Common myeloid progenitor, CD34-positive (primary cell): ENCODE results near the gene NADSYN1.

Experiments used
- CTCF ChIA-PET: fragments of 350-600 bp; sonication (Branson Sonifier 250); formaldehyde crosslinking; loops from one replicate; lab custom pipeline; 2021; ENCODE audit warnings: antibody characterized with exemption; lab: Charles Lee
- POLR2A ChIA-PET: fragments of 350-600 bp; sonication (Branson Sonifier 250); formaldehyde crosslinking; loops from one replicate; lab custom pipeline; 2021; ENCODE audit warnings: antibody characterized with exemption; lab: Charles Lee
- DNase-seq, 3 donors: peaks; one replicate each; pipeline versions ENCODE4 v3.0.0 to v3.0.0-alpha.2; 2013
- H3K27ac ChIP-seq, 2 experiments: 1 replicate in 1 of 2; 2 replicates in 1 of 2; pipeline ENCODE4 v1.7.0; 2013; ENCODE audit warnings: inconsistent platforms in 2 of 2, low read length in 2 of 2, mild to moderate bottlenecking in 2 of 2, low read depth in 1 of 2, moderate library complexity in 1 of 2; ENCODE audit not compliant: severe bottlenecking in 2 of 2, insufficient read depth in 1 of 2, poor library complexity in 1 of 2
- H3K27me3 ChIP-seq, 5 experiments: replicated peaks in 2 of 5; 1 replicate in 3 of 5; 2 replicates in 2 of 5; pipeline versions ENCODE4 v1.6.1 to v1.7.0; 2013; ENCODE audit warnings: low read length in 4 of 5, mild to moderate bottlenecking in 2 of 5, moderate library complexity in 2 of 5, inconsistent platforms in 1 of 5; ENCODE audit not compliant: insufficient read depth in 5 of 5, control insufficient read depth in 4 of 5
- H3K36me3 ChIP-seq, 4 experiments: 1 replicate in 2 of 4; 2 replicates in 2 of 4; pipeline versions ENCODE4 v1.6.1 to v1.7.0; 2013; ENCODE audit warnings: low read length in 3 of 4, control low read depth in 1 of 4, mild to moderate bottlenecking in 1 of 4; ENCODE audit not compliant: control insufficient read depth in 4 of 4, insufficient read depth in 4 of 4
- H3K4me1 ChIP-seq, 4 experiments: 1 replicate in 3 of 4; 2 replicates in 1 of 4; pipeline versions ENCODE4 v1.6.1 to v1.7.1; 2013; ENCODE audit warnings: low read length in 3 of 4, mild to moderate bottlenecking in 3 of 4, control low read depth in 1 of 4, inconsistent platforms in 1 of 4, moderate library complexity in 1 of 4; ENCODE audit not compliant: control insufficient read depth in 4 of 4, insufficient read depth in 4 of 4; ENCODE audit errors: control extremely low read depth in 1 of 4
- H3K4me3 ChIP-seq, 7 experiments: 1 replicate in 4 of 7; 2 replicates in 3 of 7; pipeline versions ENCODE4 v1.5.1 to v1.7.0; 2013; ENCODE audit warnings: mild to moderate bottlenecking in 7 of 7, low read length in 6 of 7, moderate library complexity in 6 of 7, inconsistent platforms in 2 of 7, low read depth in 2 of 7, control low read depth in 1 of 7; ENCODE audit not compliant: insufficient read depth in 4 of 7, control insufficient read depth in 1 of 7; ENCODE audit errors: extremely low read depth in 1 of 7
- H3K9me3 ChIP-seq, 5 experiments: 1 replicate in 4 of 5; 2 replicates in 1 of 5; pipeline versions ENCODE4 v1.6.1 to v1.7.1; 2013; ENCODE audit warnings: low read length in 4 of 5, mild to moderate bottlenecking in 2 of 5, inconsistent platforms in 1 of 5, low read depth in 1 of 5, moderate library complexity in 1 of 5; ENCODE audit not compliant: control insufficient read depth in 4 of 5, insufficient read depth in 2 of 5; ENCODE audit errors: control extremely low read depth in 1 of 5
- WGBS: methylation state at CpG from one replicate; pipeline ENCODE4 v1.1.5; 2013; ENCODE audit not compliant: insufficient coverage; 5-methylcytosine and 5-hydroxymethylcytosine counted together

Gene NADSYN1

GRCh38 chr11:71477641-71478527, 24.9 kb downstream of the NADSYN1 start:
- H3K27ac ChIP-seq: no peak overlapping the region
- POLR2A ChIA-PET: no interaction called here
- CTCF ChIA-PET: no interaction called here
- no peaks in the 10 kb centered on the region for H3K27me3 ChIP-seq
- H3K36me3 ChIP-seq: peaks cover 5 to 93% (median 83%) of the 10 kb centered on the region in 4 experiments
- no peaks in the 10 kb centered on the region for H3K4me1 ChIP-seq
- WGBS: 90% methylated on average over 23 of the region's 25 CpGs
- no peaks in the 10 kb centered on the region for H3K9me3 ChIP-seq
- no peak for DNase-seq
- no peak overlapping the region for H3K4me3 ChIP-seq

- H3K4me3 ChIP-seq: no peak overlapping the region
- peaks cover 5 to 93% (median 83%) of the 10 kb centered on the region in 4 experiments for H3K36me3 ChIP-seq
- H3K27me3 ChIP-seq: no peaks in the 10 kb centered on the region
- no peaks in the 10 kb centered on the region for H3K4me1 ChIP-seq
- H3K27ac ChIP-seq: no peak overlapping the region
- ChIA-PET POLR2A (no interaction called here), CTCF (no interaction called here)
- no peak for DNase-seq
- no peaks in the 10 kb centered on the region for H3K9me3 ChIP-seq
- 100% methylated on average over 9 of the region's 11 CpGs for WGBS
Observed at GRCh38 chr11:71478528-71478840, 25.5 kb downstream of the NADSYN1 start.

- H3K27ac ChIP-seq: no peak overlapping the region
- no peaks in the 10 kb centered on the region for H3K27me3 ChIP-seq
- no peaks in the 10 kb centered on the region for H3K4me1 ChIP-seq
- ChIA-PET POLR2A (no interaction called here), CTCF (no interaction called here)
- DNase-seq: no peak
- no peaks in the 10 kb centered on the region for H3K9me3 ChIP-seq
- H3K36me3 ChIP-seq: peaks cover 8 to 94% (median 88%) of the 10 kb centered on the region in 4 experiments
- 97% methylated on average over 23 of the region's 24 CpGs for WGBS
- H3K4me3 ChIP-seq: no peak overlapping the region
Observed at GRCh38 chr11:71481101-71481960, 28.3 kb downstream of the NADSYN1 start.

GRCh38 chr11:71482216-71482615, 29.2 kb downstream of the NADSYN1 start:
- H3K27ac ChIP-seq: no peak overlapping the region
- DNase-seq: no peak
- no peaks in the 10 kb centered on the region for H3K9me3 ChIP-seq
- ChIA-PET CTCF (no interaction called here), POLR2A (interaction anchor here (0.6 kb wide), 1 partner anchor 10 kb away, joined by 3 read pairs; no protein-coding TSS in a partner anchor)
- no peaks in the 10 kb centered on the region for H3K4me1 ChIP-seq
- H3K36me3 ChIP-seq: peaks cover 6 to 91% (median 83%) of the 10 kb centered on the region in 4 experiments
- H3K27me3 ChIP-seq: no peaks in the 10 kb centered on the region
- 100% methylated on average over 7 of the region's 18 CpGs for whole genome bisulfite sequencing
- H3K4me3 ChIP-seq: no peak overlapping the region

GRCh38 chr11:71482746-71483364, 29.9 kb downstream of the NADSYN1 start:
- Histone ChIP-seq H3K4me3 (no peak overlapping the region), H3K27ac (no peak overlapping the region), H3K4me1 (no peaks in the 10 kb centered on the region), H3K27me3 (no peaks in the 10 kb centered on the region), H3K36me3 (peaks cover 6 to 89% (median 78%) of the 10 kb centered on the region in 4 experiments), H3K9me3 (no peaks in the 10 kb centered on the region)
- ChIA-PET POLR2A (interaction anchor here (0.6 kb wide), 1 partner anchor 9 kb away, joined by 3 read pairs; no protein-coding TSS in a partner anchor), CTCF (no interaction called here)
- no peak for DNase-seq
- 97% methylated on average over 11 of the region's 13 CpGs for WGBS

- no peaks in the 10 kb centered on the region for H3K27me3 ChIP-seq
- peaks cover 6 to 88% (median 73%) of the 10 kb centered on the region in 4 experiments for H3K36me3 ChIP-seq
- no peak overlapping the region for H3K27ac ChIP-seq
- no peaks in the 10 kb centered on the region for H3K9me3 ChIP-seq
- ChIA-PET POLR2A (no interaction called here), CTCF (no interaction called here)
- no peak for DNase-seq
- no peaks in the 10 kb centered on the region for H3K4me1 ChIP-seq
- WGBS: 93% methylated on average over 5 of the region's 6 CpGs
- no peak overlapping the region for H3K4me3 ChIP-seq
Observed at GRCh38 chr11:71483692-71484091, 30.7 kb downstream of the NADSYN1 start.
